ENCODE data around the gene OSBPL8.

OSBPL8 gene, protein sequence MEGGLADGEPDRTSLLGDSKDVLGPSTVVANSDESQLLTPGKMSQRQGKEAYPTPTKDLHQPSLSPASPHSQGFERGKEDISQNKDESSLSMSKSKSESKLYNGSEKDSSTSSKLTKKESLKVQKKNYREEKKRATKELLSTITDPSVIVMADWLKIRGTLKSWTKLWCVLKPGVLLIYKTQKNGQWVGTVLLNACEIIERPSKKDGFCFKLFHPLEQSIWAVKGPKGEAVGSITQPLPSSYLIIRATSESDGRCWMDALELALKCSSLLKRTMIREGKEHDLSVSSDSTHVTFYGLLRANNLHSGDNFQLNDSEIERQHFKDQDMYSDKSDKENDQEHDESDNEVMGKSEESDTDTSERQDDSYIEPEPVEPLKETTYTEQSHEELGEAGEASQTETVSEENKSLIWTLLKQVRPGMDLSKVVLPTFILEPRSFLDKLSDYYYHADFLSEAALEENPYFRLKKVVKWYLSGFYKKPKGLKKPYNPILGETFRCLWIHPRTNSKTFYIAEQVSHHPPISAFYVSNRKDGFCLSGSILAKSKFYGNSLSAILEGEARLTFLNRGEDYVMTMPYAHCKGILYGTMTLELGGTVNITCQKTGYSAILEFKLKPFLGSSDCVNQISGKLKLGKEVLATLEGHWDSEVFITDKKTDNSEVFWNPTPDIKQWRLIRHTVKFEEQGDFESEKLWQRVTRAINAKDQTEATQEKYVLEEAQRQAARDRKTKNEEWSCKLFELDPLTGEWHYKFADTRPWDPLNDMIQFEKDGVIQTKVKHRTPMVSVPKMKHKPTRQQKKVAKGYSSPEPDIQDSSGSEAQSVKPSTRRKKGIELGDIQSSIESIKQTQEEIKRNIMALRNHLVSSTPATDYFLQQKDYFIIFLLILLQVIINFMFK

GRCh38 chr12:76559400-76560085 lies at the start of gene OSBPL8:
TSS of gene OSBPL8 (minus strand) at chr12:76559771. CDS start at chr12:76487551, 72,220 bp downstream.
- DNase-seq: peak; percentile 30

GRCh38 chr12:76608070-76608469 lies 48.5 kb upstream of the OSBPL8 start:
- DNase-seq: no peak

DNA sequence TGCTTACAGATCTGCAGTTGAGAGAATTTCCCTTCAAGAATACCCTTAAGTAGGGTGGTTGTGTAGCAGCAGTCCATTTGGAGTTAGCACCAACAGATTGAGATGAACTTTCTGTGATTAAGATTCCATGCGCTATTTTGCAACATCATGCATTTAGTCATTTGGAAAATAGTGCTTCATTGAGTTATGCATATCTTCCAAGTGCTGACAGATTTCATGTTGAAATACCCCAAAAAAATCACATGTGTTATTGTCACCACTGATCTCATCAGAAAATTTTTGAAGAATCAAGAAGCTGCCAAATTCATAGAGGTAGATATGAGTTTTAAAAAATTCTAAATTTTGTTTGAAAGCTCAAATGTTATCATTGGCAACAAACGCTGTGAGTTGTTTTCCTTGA lies 35.5 kb upstream of the OSBPL8 start:
- DNase-seq: no peak

DNA sequence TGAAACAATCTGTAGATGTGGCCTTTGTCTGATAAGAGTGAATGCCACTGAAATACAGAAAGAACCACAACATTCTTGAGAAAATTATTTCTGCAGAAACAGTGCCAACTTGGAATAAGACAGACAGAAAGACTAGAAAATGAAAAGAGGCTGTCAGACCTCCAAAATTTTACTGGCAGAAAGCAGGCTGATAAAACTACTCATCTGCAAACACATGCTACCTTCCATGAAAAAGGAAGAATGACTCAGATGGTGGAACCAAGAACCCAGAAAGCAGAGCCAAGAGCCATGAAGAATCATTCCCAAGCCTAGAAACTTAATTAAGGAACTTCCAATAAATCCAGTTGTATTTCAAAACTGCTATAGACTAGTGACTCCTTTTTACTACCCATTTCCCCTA lies 31.9 kb upstream of the OSBPL8 start:
- no peak for DNase-seq

- no peak for DNase-seq
Observed at GRCh38 chr12:76590131-76590530, 30.6 kb upstream of the OSBPL8 start.

DNA sequence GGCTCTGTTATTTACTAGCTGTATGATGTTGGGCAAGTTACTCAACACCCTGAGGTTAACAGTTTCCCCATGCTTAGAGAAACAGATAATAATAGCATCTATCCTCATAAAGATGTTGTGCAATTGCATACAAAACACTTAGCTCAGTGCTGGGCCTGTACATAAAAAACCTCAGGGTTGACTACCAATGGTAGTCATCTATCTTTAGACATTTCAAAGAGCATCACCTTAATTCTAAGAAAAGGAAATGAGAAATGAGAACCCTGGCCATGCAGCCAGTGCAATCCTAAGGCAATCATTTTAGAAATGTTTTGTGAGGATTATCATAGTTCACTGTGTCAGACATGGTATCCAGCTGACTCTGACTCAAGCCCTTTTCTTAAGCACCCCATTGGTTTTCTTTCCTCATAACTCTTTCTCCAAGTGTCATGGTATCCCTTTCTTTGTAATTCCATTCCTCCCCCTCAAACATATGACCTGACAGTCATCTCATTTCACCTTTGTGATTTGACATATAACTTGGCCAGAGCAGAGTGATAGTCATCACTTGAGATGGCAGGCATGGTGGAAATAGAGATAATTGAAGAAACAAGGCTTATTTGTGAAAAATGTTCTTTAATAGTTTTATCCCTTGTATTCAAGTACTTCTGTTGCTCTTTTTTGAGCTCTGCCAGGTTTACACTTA lies 29.5 kb upstream of the OSBPL8 start:
- no peak for DNase-seq

- no peak for DNase-seq
Observed at GRCh38 chr12:76587428-76588178, 28.0 kb upstream of the OSBPL8 start.

DNA sequence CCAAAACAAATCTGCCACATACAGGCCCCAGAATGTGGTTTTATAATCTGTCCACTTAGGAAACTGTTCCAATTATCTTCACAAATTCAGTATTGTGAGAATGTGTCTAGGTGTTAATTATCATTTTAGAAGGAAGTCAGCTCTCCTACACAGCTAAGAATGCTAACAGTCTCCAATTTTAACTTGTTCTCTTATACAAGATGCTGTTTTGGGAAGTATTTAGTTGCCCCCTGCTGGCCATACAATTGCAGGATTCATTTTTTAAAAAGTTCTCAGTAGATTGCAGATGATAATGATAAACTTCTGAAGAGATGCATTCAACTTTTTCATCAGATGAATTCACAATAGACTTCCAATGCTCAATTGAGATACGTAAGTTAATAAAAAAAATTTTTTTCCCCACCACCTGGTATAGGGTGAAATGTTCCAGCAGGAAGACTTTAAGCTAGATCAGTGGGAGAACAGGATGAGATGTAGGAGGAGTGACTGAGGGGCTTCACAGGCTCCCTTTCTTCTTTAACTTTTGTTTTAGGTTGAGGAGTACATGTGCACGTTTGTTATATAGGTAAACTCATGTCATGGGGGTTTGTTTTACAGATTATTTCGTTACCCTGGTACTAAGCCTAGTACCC lies 27.3 kb upstream of the OSBPL8 start:
- no peak for DNase-seq

DNA sequence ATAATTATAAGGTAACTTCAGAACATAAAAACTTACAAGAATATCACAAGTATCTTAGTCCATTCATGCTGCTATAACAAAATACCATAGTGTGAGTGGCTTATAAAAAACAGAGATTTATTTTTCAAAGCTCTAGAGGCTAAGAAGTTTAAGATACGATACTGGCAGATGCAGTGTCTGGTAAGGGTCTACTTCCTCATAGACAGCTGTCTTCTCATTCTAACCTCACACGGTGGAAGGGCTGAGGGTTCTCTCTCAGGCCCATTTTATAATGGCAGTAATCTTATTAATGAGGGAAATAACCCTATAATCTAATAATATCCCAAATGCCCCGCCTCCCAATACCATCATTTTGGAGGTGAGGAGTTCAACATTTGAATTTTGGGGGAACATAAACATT lies 23.7 kb upstream of the OSBPL8 start:
- DNase-seq: no peak

DNA sequence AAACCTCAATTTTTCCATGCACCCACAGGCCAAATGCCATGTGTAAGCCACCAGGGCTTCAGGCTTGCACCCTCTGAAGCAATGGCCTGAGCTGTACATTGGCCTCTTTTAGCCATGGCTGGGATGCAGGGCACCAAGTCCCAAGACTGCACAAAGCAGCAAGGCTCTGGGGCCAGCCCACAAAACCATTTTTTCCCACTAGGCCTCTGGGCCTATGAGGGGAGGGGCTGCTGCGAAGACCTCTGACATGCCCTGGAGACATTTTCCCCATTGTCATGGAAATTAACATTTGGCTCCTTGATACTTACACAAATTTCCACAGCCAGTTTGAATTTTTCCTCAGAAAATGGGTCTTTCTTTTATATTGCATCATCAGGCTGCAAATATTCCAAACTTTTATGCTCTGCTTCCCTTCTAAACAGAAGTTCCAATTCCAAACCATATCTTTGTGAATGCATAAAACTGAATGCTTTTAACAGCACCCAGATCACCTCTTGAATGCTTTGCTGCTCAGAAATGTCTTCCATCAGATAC lies 14.3 kb upstream of the OSBPL8 start:
- no peak for DNase-seq

GRCh38 chr12:76571256-76571655 lies 11.7 kb upstream of the OSBPL8 start:
- DNase-seq: no peak

DNA sequence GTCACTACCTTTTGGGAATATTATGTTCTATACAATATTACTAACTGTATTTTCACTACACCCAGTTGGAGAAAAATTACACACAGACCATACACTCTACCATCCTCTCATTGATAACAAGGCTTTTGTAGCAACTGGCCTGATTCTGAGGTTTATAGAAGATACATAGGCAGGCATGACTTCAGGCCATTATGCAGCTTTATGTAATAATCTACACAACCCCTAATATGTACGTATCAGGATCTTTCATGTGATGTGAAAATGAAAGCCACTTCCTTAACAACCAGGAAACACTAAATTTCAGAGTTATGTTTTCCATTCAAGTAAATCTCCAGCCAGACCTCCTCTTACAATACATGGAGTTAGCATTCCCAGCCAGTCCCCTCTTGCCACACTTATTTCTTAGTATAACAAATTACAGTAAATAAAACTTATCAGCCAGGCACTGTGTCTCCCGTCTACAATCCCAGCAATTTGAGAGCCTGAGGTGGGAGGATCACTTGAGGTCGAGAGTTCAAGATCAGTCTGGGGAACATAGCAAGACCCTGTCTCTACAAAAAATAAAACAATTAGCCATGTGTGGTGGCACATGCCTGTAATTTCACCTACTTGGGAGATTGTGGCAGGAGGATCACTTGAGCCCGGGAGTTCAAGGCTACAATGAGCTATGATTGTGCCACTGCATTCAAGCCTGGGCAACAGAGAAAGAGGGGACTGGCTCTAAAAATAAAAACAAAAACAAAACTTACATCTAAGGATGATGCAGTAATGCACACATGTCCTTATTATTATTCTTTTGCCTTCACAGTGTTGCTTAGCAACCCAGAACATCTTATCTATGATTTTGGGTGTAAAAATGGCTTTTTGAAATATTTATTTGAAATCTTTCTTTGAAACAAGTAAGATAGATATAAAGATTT lies 10.4 kb upstream of the OSBPL8 start:
- no peak for DNase-seq

GRCh38 chr12:76568888-76569551 lies 9.4 kb upstream of the OSBPL8 start:
- DNase-seq: no peak

- DNase-seq: no peak
Observed at GRCh38 chr12:76568130-76568529, 8.6 kb upstream of the OSBPL8 start.

DNA sequence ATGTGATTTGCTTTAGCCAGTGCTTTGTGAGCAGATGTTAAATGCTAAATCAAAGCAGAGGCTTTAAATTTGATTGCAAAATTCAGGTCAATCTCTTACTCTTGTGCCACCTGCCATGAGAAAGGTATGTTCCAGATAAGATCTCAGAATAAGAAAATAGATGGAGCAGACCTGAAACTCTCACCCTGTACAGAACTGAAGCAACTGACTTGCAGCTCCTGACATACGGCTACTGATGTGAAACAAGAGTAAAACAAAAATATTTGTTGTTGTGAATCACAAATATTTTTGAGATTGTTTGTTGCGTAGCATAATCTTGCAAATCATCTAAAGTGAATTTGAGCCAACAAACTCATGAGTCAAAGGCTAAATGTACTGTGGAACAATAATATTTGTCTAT lies 3.5 kb upstream of the OSBPL8 start:
- DNase-seq: no peak

DNA sequence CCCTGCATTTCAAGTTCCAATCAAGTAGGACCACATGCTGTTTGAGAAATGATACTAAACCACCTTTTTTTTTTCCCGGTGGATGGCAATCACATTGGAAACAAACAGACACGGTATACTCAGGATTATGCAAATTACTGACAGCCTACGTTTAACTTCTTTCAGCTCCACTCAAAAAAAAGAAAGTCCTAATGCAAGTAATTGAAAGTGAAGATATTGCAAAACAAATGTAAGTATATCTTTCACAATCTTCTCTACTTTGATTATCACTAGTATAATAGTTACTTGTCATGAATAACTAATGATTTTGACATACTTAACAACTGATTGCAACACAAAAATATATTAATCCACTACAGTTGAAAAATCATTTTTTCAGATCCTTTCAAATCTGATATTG lies 2.6 kb upstream of the OSBPL8 start:
- no peak for DNase-seq

DNA sequence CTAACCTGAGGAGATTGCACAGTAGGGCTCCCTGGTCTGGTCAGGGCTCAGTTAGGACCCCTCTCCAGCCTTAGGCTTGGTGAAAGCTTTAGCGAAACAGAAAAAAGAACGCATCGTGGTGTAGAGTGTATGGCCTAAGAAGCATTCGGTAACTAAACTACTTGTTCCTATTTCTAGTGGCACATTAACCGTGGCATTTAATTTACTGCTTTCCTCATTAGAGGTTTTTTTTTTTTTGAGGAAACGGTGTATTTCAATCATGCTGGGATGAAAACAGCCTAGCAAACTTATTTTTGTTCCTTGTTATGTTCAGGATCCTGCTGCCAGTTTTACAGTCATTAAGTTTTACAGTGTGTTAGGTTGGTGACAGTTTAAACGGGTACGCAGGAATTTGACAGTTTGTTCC lies 518 bp upstream of the OSBPL8 start:
- DNase-seq: no peak

DNA sequence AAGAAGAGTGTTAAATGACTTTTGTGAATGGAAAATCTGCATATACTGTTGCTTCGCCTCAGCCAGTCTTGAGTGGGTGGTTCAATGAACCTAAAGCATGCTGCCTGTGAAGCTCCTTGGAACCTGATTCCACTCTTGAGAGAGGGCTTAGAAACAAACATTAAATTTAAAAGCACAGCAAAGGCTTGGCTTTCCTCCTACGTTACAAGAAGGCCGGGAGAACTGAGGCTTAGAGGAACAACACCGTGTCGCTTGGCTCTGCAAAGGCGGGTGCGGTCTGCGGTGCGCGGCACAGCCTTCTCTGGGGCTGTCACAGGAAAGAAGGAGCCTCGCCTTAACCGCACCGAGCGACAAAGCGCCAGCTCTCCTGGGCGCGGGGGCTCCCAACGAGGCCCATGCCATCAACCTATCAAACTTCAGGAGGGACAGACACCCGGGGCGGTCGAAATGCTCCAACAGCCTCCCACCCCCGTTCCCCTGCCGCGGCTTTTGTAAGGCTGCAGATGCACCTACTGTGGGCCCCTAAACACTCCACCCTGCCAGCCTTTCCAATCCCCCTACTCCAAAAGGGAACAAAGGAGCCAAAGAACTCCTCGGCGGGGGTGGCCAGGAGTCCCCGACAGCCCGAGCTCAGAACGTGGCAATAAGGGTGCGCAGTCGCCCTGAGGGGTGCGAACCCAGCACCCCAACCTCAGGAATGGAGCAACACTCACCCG lies 729 bp downstream of the OSBPL8 start:
- DNase-seq: peak; percentile 19

DNA sequence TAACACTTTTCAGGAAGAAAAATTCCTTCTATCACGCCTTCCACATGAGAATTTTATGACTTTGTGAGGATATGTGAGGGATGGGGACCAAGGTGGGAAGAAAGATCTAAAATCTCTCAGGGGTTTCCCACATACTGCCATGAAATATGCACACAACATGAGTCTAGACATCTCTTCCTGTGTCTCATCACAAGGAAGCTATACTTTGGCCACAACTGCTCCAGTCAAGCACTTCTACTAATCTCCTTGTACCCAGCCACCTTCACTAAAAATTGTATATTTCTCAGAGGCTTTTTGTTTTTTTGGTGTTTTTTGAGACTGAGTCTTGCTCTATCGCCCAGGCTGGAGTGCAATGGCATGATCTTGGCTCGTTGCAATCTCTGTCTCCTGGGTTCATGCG lies 3.2 kb downstream of the OSBPL8 start:
- no peak for DNase-seq

All from NCI-H524 treated with DMSO at 0.1 percent for 48 hours (cell line).